T-helper 1 cell treated with Interleukin-12 subunit alpha and Interleukin-12 subunit beta and Interleukin-4 antibody, amounts not matched to agents 30 μg/mL and 1 μg/mL, for 36 hours (primary cell): ENCODE measurements around the gene AKAP13.
"Not testable (repeated sequence)": the region's sequence is repeated elsewhere in the genome, so short reads cannot be mapped to it uniquely, and the experiment has no call there.

Experiments used
- H3K27ac Mint-ChIP-seq: one replicate; pipeline ENCODE4 v1.8.0; 2021; ENCODE audit warnings: mild to moderate bottlenecking, mixed read lengths
- H3K27me3 Mint-ChIP-seq: one replicate; pipeline ENCODE4 v1.8.0; 2021; ENCODE audit warnings: low read depth, mixed read lengths
- H3K36me3 Mint-ChIP-seq: one replicate; pipeline ENCODE4 v1.8.0; 2021; ENCODE audit warnings: low read depth, mixed read lengths
- H3K4me1 Mint-ChIP-seq: one replicate; pipeline ENCODE4 v1.8.0; 2021; ENCODE audit warnings: low read depth, mixed read lengths
- H3K4me3 Mint-ChIP-seq: one replicate; pipeline ENCODE4 v1.8.0; 2021; ENCODE audit warnings: mild to moderate bottlenecking, moderate library complexity, mixed read lengths
- H3K9me3 Mint-ChIP-seq: one replicate; pipeline ENCODE4 v1.8.0; 2021; ENCODE audit warnings: mixed read lengths

The AKAP13 gene

DNA sequence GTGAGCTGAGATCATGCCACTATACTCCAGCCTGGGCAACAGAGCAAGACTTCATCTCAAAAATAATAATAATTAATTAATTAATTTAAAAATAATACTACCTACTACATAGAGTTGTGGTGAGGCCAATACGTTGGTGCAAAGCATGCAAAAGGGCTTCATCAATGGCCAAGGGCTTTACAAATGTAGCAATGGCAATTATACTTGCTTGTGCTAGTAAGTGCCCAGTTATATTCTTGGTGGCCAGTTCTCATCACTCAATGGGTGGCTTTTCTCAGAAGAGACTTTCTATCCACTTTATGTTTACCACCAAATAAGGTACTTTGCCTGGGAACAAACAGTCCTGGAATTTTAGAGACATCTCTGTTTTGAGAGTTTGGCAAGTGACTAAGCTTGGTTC, 36.2 kb upstream of the AKAP13 start:
- not testable (repeated sequence) for H3K4me3 Mint-ChIP-seq, H3K9me3 Mint-ChIP-seq, H3K27ac Mint-ChIP-seq, H3K36me3 Mint-ChIP-seq, H3K4me1 Mint-ChIP-seq, H3K27me3 Mint-ChIP-seq

GRCh38 chr15:85344653-85345114, 35.7 kb upstream of the AKAP13 start:
- not testable (repeated sequence) for H3K27ac Mint-ChIP-seq, H3K4me3 Mint-ChIP-seq, H3K36me3 Mint-ChIP-seq, H3K9me3 Mint-ChIP-seq, H3K27me3 Mint-ChIP-seq, H3K4me1 Mint-ChIP-seq

- not testable (repeated sequence) for H3K27ac Mint-ChIP-seq, H3K4me3 Mint-ChIP-seq, H3K9me3 Mint-ChIP-seq, H3K36me3 Mint-ChIP-seq, H3K27me3 Mint-ChIP-seq, H3K4me1 Mint-ChIP-seq
Observed at GRCh38 chr15:85345196-85345918, 35.0 kb upstream of the AKAP13 start.

DNA sequence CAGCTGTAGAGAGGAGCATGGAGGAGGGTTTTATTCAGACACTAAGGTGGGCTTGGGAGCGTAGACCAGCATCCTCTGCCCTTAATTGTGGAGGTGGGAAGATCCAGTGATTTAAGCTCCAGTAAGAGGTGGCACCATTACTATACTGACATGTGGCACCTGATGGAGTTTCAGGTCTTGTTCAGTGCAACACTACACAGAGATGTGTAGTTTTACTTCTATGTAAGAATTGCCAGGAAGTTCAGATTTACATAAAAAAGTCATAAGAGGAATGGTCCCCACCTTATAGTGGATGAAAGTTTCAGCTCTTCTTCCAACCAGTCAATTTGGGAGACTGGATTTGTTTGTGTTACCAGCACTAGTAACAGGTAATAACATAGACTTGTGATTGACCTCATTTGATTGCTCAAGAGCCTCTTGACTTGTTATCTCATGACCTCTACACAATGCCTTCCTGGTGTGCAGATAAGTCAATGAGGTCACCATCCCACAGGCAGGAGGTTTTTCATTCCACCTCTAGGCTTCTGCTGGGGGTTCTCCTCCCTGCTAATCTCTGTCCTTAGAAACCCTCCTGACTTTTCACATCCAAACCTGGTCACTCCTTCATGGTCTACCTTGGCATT, 33.8 kb upstream of the AKAP13 start:
- not testable (repeated sequence) for H3K9me3 Mint-ChIP-seq, H3K36me3 Mint-ChIP-seq, H3K27ac Mint-ChIP-seq, H3K27me3 Mint-ChIP-seq, H3K4me1 Mint-ChIP-seq, H3K4me3 Mint-ChIP-seq

DNA sequence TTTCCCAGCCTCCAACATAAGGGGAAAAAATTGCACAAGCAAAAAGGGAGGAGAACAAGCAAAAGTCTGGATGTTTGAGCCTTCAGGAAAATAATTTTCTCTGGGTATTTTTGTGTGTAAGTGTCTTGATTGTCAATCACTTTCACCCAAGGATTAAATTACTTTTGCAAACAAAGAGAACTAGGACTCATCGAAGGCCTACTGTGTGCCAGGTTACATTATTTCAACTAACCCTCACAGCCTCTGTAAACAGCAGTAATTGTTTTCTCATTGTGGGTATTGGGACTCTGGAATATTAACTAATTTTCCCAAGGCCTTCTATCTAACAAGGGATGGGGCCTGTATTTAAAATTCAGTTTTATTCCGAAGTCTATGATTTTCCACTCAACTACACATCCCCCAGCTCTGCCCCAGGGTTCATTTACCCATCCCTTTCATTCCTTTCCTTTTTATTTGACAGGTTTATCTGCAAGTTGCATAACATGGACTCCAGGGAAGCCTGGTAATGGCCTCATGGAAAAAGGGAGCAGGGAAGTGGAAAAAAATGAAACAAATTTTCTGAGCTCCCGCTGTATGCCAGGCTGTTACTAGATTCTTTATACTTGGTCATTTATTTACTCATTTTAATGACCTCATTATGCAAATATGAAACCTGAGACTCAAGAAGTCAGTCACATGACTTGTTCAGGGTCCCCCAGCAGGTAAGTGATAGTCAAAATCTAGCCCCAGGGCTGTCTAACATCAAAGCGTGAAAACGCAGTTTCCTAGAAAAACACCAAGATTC, 32.9 kb upstream of the AKAP13 start:
- not testable (repeated sequence) for H3K4me3 Mint-ChIP-seq, H3K36me3 Mint-ChIP-seq

DNA sequence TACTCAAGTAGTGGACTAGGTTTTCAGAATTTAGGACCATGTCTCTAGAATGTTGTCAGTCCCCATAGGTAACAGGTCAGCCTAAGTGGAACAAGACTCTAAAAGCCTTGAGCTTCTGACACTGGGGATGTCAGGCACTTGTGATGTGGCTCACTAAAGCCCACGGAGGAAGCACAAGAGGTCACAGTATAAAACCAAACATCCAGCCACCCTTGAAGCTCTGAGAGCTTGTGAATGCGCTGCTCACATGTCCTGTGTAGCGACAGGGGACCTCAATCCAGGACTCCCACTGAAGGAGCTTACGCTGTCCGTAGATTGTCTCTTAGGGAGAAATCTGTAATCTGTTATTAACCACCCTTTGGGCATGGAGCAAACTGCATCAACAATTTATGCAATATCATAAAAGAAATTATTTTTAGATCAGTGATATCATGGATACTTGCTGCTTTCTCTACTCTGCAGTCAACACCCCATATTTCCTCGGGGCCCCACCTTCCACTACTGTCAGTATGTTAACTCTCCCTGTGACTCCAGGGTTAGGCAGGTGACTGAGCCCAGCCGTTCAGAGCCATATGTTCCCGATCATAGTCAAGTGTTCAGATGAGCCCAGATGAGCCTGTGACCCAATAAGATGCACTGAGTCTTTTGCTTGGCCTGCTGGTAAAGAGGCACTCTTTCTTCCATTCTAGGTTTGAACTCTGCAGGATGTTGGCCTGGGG, 32.2 kb upstream of the AKAP13 start:
- H3K36me3 Mint-ChIP-seq, H3K27ac Mint-ChIP-seq, H3K4me1 Mint-ChIP-seq, H3K9me3 Mint-ChIP-seq, H3K4me3 Mint-ChIP-seq, H3K27me3 Mint-ChIP-seq: not testable (repeated sequence)

More for the DNA sequence above, 32.9 kb upstream of the AKAP13 start:
- not testable (repeated sequence) for H3K27ac Mint-ChIP-seq, H3K9me3 Mint-ChIP-seq, H3K27me3 Mint-ChIP-seq, H3K4me1 Mint-ChIP-seq

GRCh38 chr15:85349062-85349461, 31.3 kb upstream of the AKAP13 start:
- H3K27me3 Mint-ChIP-seq, H3K9me3 Mint-ChIP-seq, H3K36me3 Mint-ChIP-seq, H3K27ac Mint-ChIP-seq, H3K4me3 Mint-ChIP-seq: not testable (repeated sequence)
- H3K4me1 Mint-ChIP-seq, result peaks cover 15% of the 10 kb centered on the region

DNA sequence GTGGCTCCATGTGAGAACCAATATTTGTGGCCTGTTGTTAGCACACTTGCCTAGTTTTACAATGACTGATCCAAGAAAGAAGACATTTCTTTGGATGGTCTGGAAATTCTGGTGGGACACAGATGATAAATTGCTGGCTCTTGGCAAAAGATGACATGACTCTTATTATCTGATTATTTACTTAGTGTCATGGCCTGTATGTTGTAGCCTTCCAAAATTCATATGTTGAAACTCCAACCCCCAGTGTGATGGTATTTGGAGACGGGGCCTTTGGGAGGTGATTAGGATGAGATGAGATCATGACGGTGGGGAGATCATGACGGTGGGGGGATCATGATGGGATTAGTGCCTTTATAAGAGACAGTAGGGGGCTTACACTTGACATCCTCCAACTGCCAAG, 30.0 kb upstream of the AKAP13 start:
- Mint-ChIP-seq H3K27ac (no peak overlapping the region), H3K9me3 (no peaks in the 10 kb centered on the region), H3K4me3 (no peak overlapping the region), H3K27me3 (peaks cover 5% of the 10 kb centered on the region), H3K36me3 (no peaks in the 10 kb centered on the region), H3K4me1 (peaks cover 15% of the 10 kb centered on the region)

- H3K4me3 Mint-ChIP-seq, H3K9me3 Mint-ChIP-seq, H3K27ac Mint-ChIP-seq, H3K27me3 Mint-ChIP-seq, H3K36me3 Mint-ChIP-seq: not testable (repeated sequence)
- H3K4me1 Mint-ChIP-seq, result peaks cover 15% of the 10 kb centered on the region
Observed at GRCh38 chr15:85351501-85351900, 28.9 kb upstream of the AKAP13 start.

DNA sequence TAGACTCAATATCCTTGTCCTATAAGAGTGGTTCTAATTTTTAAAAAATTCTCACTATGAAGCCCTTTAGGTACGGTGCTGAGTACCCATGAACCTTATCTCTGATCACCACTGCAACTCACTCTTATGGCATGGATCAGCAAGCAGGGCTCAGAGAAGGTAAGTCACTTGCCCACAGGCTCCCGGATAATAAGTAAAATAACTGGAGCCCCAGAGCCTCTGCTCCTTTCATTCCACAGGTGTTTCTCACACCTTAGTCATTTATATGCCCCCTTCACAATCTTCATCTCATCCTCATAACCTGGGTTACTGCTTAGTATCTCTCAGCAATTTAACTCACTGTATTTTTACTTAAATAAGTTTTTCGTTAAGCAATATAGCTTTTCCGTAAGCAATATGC, 28.4 kb upstream of the AKAP13 start:
- H3K27me3 Mint-ChIP-seq, result peaks cover 5% of the 10 kb centered on the region
- no peaks in the 10 kb centered on the region for H3K36me3 Mint-ChIP-seq
- no peak overlapping the region for H3K4me3 Mint-ChIP-seq
- no peaks in the 10 kb centered on the region for H3K9me3 Mint-ChIP-seq
- H3K27ac Mint-ChIP-seq, result no peak overlapping the region
- peaks cover 15% of the 10 kb centered on the region for H3K4me1 Mint-ChIP-seq

DNA sequence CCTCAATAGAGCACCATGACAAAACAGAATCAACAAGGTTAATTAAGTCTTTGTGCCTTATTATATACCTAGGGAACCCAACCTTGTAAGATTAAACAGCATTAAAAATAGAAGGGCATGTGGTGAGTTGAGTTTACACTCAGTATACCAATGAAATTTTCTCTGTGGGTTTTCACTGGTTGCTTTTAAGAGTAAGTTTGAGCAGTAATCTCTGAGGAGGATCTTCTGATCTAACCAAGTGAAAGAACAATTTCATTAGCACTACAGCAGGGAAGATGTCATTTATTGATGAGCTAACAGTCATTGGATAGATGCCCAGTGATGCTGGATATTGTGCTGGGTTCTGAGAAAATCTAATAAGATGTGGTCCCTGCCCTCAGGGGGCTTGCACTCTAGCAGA, 26.9 kb upstream of the AKAP13 start:
- Mint-ChIP-seq H3K27me3 (peaks cover 5% of the 10 kb centered on the region), H3K4me3 (no peak overlapping the region), H3K27ac (no peak overlapping the region), H3K4me1 (peaks cover 16% of the 10 kb centered on the region), H3K9me3 (no peaks in the 10 kb centered on the region), H3K36me3 (no peaks in the 10 kb centered on the region)

DNA sequence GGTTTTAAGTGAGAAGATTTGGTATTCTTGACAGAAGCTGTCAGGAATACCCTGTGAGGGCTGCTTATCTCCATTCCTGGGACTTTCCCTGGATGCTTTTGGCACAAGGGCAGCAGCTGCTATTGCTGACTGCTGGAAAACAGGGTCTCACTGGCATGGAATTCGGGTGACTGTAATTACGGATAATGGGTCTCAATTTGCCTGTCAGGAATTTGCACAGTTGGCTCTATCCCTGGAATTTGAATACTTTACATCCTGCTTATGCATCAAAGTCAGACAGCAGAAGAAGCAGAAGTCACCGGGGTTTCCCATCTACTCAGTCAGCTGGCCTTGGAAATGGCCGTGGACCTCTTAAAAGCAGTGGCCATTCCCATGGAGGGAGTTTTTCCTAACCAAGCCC, 25.9 kb upstream of the AKAP13 start:
- Mint-ChIP-seq H3K27me3 (peaks cover 5% of the 10 kb centered on the region), H3K36me3 (no peaks in the 10 kb centered on the region), H3K27ac (no peak overlapping the region), H3K4me1 (peaks cover 15% of the 10 kb centered on the region), H3K4me3 (no peak overlapping the region), H3K9me3 (no peaks in the 10 kb centered on the region)

- no peak overlapping the region for H3K27ac Mint-ChIP-seq
- peaks cover 15% of the 10 kb centered on the region for H3K4me1 Mint-ChIP-seq
- H3K9me3 Mint-ChIP-seq, result no peaks in the 10 kb centered on the region
- no peak overlapping the region for H3K4me3 Mint-ChIP-seq
- no peaks in the 10 kb centered on the region for H3K36me3 Mint-ChIP-seq
- peaks cover 5% of the 10 kb centered on the region for H3K27me3 Mint-ChIP-seq
Observed at GRCh38 chr15:85354948-85355347, 25.5 kb upstream of the AKAP13 start.

DNA sequence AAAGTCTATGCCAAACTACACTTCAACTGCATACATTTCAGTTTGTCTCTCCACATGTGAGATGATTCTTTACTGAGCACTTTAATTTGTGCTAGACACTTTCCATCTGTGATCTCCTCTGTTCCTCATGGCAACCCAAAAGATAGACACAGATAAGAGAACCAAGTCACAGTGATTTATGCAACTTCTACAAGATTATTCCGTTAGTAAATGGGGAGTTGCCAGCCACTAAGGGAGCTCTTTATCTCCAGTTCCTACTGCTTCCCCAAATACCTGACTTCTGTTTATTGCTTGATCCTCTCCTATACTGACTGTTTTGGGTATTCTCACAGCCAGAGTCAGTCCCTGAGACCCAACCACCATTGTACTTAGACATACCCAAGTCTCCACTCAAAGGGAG, 24.1 kb upstream of the AKAP13 start:
- Mint-ChIP-seq H3K27ac (no peak overlapping the region), H3K27me3 (peaks cover 5% of the 10 kb centered on the region)

DNA sequence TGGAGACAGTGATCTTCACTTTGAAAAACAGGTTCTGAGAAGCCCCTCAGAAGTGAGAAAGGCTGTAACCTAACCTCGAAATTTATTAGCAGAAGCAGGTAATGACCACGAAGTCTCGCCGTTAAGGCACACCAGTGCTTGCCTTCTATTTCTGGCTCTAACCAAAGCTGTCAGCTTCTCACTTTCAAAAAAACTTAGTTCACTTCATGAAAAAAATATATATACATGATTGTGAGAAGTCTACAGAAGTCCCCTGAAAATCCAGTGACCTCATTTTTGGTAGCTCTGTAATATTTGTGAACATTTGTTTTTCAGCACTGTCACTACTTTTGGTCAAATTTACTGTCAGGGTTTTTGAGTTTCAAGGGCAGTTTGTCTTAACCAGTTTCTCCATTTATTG, 19.1 kb upstream of the AKAP13 start:
- Mint-ChIP-seq H3K4me1 (peaks cover 10% of the 10 kb centered on the region), H3K36me3 (no peaks in the 10 kb centered on the region), H3K9me3 (no peaks in the 10 kb centered on the region), H3K27ac (no peak overlapping the region), H3K4me3 (no peak overlapping the region), H3K27me3 (peaks cover 7% of the 10 kb centered on the region)

More for the DNA sequence above, 24.1 kb upstream of the AKAP13 start:
- no peaks in the 10 kb centered on the region for H3K36me3 Mint-ChIP-seq
- H3K9me3 Mint-ChIP-seq, result no peaks in the 10 kb centered on the region
- no peak overlapping the region for H3K4me3 Mint-ChIP-seq
- H3K4me1 Mint-ChIP-seq, result peaks cover 15% of the 10 kb centered on the region
